GM23338 (cell line): ENCODE data around the gene HHAT. TPM values are rescaled to one million over a fixed set of nuclear protein-coding genes. Genes with fewer than 3 reads are reported as not detected.
A peak's percentile ranks its signal among the peaks of the same experiment; 100 is the strongest.

Experiments
- ATAC-seq: fragments of 200-7000 bp; cut with Tn5 transposase; 3 replicates; pipeline ENCODE4 v1.9.1; 2020
- DNase-seq: peaks from one replicate; pipeline ENCODE4 v3.0.0-alpha.2; 2015; ENCODE audit warnings: low spot score
- H2AFZ ChIP-seq: fragments of 200-600 bp; sonication (generic); 2 replicates; pipeline ENCODE4 v1.8.0; 2016; ENCODE audit warnings: antibody characterized with exemption, mild to moderate bottlenecking, moderate library complexity
- H3F3A ChIP-seq: fragments of 200-600 bp; sonication (generic); replicated peaks from 2 replicates; pipeline ENCODE4 v1.8.0; 2017; ENCODE audit warnings: antibody characterized with exemption, mixed run types, low read depth
- H3K27ac ChIP-seq: fragments of 200-600 bp; sonication (generic); 2 replicates; pipeline ENCODE4 v1.6.1; 2016; ENCODE audit warnings: low read depth
- H3K27me3 ChIP-seq: fragments of 200-600 bp; sonication (generic); 2 replicates; pipeline ENCODE4 v1.8.0; 2016; ENCODE audit warnings: mild to moderate bottlenecking, mixed run types, moderate library complexity; ENCODE audit not compliant: insufficient read depth
- H3K36me3 ChIP-seq: fragments of 200-600 bp; sonication (generic); 2 replicates; pipeline ENCODE4 v1.8.0; 2016; ENCODE audit warnings: mild to moderate bottlenecking; ENCODE audit not compliant: insufficient read depth
- H3K4me1 ChIP-seq: fragments of 200-600 bp; sonication (generic); 2 replicates; pipeline ENCODE4 v1.8.0; 2016; ENCODE audit warnings: mild to moderate bottlenecking, moderate library complexity; ENCODE audit not compliant: insufficient read depth
- H3K4me2 ChIP-seq: fragments of 200-600 bp; sonication (generic); 2 replicates; pipeline ENCODE4 v1.7.1; 2017; ENCODE audit warnings: mixed run types
- H3K4me3 ChIP-seq: fragments of 200-600 bp; sonication (generic); 2 replicates; pipeline ENCODE4 v1.6.1; 2016; ENCODE audit warnings: mixed run types
- H3K79me2 ChIP-seq: fragments of 200-600 bp; sonication (generic); replicated peaks from 2 replicates; pipeline ENCODE4 v1.8.0; 2017; ENCODE audit warnings: mild to moderate bottlenecking; ENCODE audit not compliant: insufficient read depth
- H3K9me2 ChIP-seq: fragments of 200-600 bp; sonication (generic); 2 replicates; pipeline ENCODE4 v1.8.0; 2017; ENCODE audit not compliant: insufficient read depth
- H4K20me1 ChIP-seq: fragments of 200-600 bp; sonication (generic); replicated peaks from 2 replicates; pipeline ENCODE4 v1.8.0; 2017; ENCODE audit warnings: mild to moderate bottlenecking; ENCODE audit not compliant: insufficient read depth
- H3K27ac Mint-ChIP-seq: 2 replicates; pipeline ENCODE4 v1.8.0; 2020; ENCODE audit warnings: inconsistent platforms, mild to moderate bottlenecking, moderate library complexity, mixed read lengths
- H3K27me3 Mint-ChIP-seq: 3 replicates; pipeline ENCODE4 v1.8.0; 2022; ENCODE audit warnings: low read depth, mild to moderate bottlenecking, moderate library complexity, mixed read lengths, inconsistent platforms; ENCODE audit not compliant: insufficient read depth, poor library complexity
- H3K36me3 Mint-ChIP-seq: 3 replicates; pipeline ENCODE4 v1.8.0; 2021; ENCODE audit warnings: low read depth, mild to moderate bottlenecking, inconsistent platforms, moderate library complexity, mixed read lengths
- H3K4me1 Mint-ChIP-seq: 3 replicates; pipeline ENCODE4 v1.8.0; 2020; ENCODE audit warnings: mild to moderate bottlenecking, inconsistent platforms, mixed read lengths
- H3K4me3 Mint-ChIP-seq: 3 replicates; pipeline ENCODE4 v1.8.0; 2021; ENCODE audit warnings: moderate library complexity, mild to moderate bottlenecking, inconsistent platforms, mixed read lengths
- H3K9me3 Mint-ChIP-seq: 3 replicates; pipeline ENCODE4 v1.8.0; 2020; ENCODE audit warnings: moderate library complexity, mild to moderate bottlenecking, inconsistent platforms, mixed read lengths
- CREB1 ChIP-seq: fragments of 250-450 bp; sonication (Bioruptor Pico); IDR thresholded peaks from 2 replicates; pipeline ENCODE4 v1.5.0; 2020; ENCODE audit warnings: low read depth, mild to moderate bottlenecking, moderate library complexity
- ETS1 ChIP-seq: IDR thresholded peaks from 2 replicates; pipeline ENCODE4 v1.6.1; 2016; ENCODE audit warnings: antibody characterized with exemption
- EZH2 ChIP-seq: fragments of 200-600 bp; sonication (generic); IDR thresholded peaks from one replicate; pipeline ENCODE4 v1.8.0; 2017; ENCODE audit warnings: antibody characterized with exemption, mild to moderate bottlenecking, low read depth; ENCODE audit not compliant: unreplicated experiment
- EZH2phosphoT487 ChIP-seq: fragments of 200-600 bp; sonication (generic); IDR thresholded peaks from one replicate; pipeline ENCODE4 v1.8.1; 2018; ENCODE audit warnings: antibody characterized with exemption; ENCODE audit not compliant: unreplicated experiment
- JUNB ChIP-seq: IDR thresholded peaks from one replicate; pipeline ENCODE4 v1.6.1; 2016; ENCODE audit warnings: antibody characterized with exemption; ENCODE audit not compliant: unreplicated experiment
- NANOG ChIP-seq: IDR thresholded peaks from 2 replicates; pipeline ENCODE4 v1.6.1; 2016; ENCODE audit warnings: antibody characterized with exemption, borderline replicate concordance
- POLR2AphosphoS5 ChIP-seq: IDR thresholded peaks from 2 replicates; pipeline ENCODE4 v1.6.1; 2016; ENCODE audit warnings: antibody characterized with exemption, low read depth
- REST ChIP-seq: IDR thresholded peaks from one replicate; pipeline ENCODE4 v1.6.1; 2018; ENCODE audit warnings: antibody characterized with exemption; ENCODE audit not compliant: unreplicated experiment
- STAT1 ChIP-seq: IDR thresholded peaks from one replicate; pipeline ENCODE4 v1.6.1; 2016; ENCODE audit warnings: antibody characterized with exemption; ENCODE audit not compliant: unreplicated experiment
- ZNF114 ChIP-seq: fragments of 250-450 bp; sonication (Bioruptor Pico); IDR thresholded peaks from 2 replicates; pipeline ENCODE4 v1.5.0; 2020; ENCODE audit warnings: mild to moderate bottlenecking, moderate library complexity
- ZNF331 ChIP-seq: fragments of 250-450 bp; sonication (Bioruptor Pico); IDR thresholded peaks from 2 replicates; pipeline ENCODE4 v1.5.0; 2020; ENCODE audit warnings: low read depth, mild to moderate bottlenecking, moderate library complexity
- long read RNA-seq: library from polyadenylated mRNA; unstranded; transcript quantifications from one replicate; pipeline ENCODE4 v2.0.0, GENCODE V29; 2020; ENCODE audit not compliant: unreplicated experiment
- polyA plus RNA-seq: library from polyadenylated mRNA; unstranded; fragments of >200 nt; fragmentation: Nextera tagmentation; extraction: Ambion mirVana; gene quantifications from 2 replicates; pipeline ENCODE4 v1.2.1, GENCODE V29; 2016
- total RNA-seq: library from RNA; depleted of rRNA; stranded (reverse); fragments of >200 nt; shearing (Covaris generic); gene quantifications from 2 replicates; pipeline ENCODE4 v1.2.3, GENCODE V29; 2014; rRNA removed
- TF ChIP-seq, protein P1 (sequence below): fragments of 250-450 bp; sonication (Bioruptor Pico); IDR thresholded peaks from 2 replicates; pipeline ENCODE4 v1.5.0; 2020; ENCODE audit warnings: mild to moderate bottlenecking, moderate library complexity
- TF ChIP-seq, protein P2 (sequence below), 2 experiments: fragments of 200-600 bp in 1 of 2; sonication (generic) in 1 of 2; conservative IDR thresholded peaks; 2 replicates each; pipeline versions ENCODE4 v1.5.1 to v1.6.1; 2016 to 2017; ENCODE audit warnings: antibody characterized with exemption in 2 of 2, low read depth in 2 of 2, mild to moderate bottlenecking in 2 of 2, moderate library complexity in 1 of 2

The HHAT gene
- total RNA-seq (0.54 and 0.66 TPM in 2 replicates), polyA plus RNA-seq (0.11 and 0.17 TPM in 2 replicates)
- long read RNA-seq: 0 reads

GRCh38 chr1:210328746-210329503 lies at the start of gene HHAT:
Gene HHAT, plus strand, starts transcription at chr1:210328902. Its CDS starts 20,074 bp downstream, at chr1:210348976.
- no peaks in the 10 kb centered on the region for H3K36me3 Mint-ChIP-seq
- no peaks in the 10 kb centered on the region for H3K9me2 ChIP-seq

More at GRCh38 chr1:210328746-210329503, at the start of gene HHAT:
- peaks cover 9% of the 10 kb centered on the region; the same call in 2 of the 3 replicates for H3K9me3 Mint-ChIP-seq
- ATAC-seq (peak; percentile 94), DNase-seq (peak; percentile 82)
- TF ChIP-seq ZNF331: no peak
- TF ChIP-seq REST: no peak
- peak; percentile 21 for TF ChIP-seq EZH2
- TF ChIP-seq, protein P1, sequence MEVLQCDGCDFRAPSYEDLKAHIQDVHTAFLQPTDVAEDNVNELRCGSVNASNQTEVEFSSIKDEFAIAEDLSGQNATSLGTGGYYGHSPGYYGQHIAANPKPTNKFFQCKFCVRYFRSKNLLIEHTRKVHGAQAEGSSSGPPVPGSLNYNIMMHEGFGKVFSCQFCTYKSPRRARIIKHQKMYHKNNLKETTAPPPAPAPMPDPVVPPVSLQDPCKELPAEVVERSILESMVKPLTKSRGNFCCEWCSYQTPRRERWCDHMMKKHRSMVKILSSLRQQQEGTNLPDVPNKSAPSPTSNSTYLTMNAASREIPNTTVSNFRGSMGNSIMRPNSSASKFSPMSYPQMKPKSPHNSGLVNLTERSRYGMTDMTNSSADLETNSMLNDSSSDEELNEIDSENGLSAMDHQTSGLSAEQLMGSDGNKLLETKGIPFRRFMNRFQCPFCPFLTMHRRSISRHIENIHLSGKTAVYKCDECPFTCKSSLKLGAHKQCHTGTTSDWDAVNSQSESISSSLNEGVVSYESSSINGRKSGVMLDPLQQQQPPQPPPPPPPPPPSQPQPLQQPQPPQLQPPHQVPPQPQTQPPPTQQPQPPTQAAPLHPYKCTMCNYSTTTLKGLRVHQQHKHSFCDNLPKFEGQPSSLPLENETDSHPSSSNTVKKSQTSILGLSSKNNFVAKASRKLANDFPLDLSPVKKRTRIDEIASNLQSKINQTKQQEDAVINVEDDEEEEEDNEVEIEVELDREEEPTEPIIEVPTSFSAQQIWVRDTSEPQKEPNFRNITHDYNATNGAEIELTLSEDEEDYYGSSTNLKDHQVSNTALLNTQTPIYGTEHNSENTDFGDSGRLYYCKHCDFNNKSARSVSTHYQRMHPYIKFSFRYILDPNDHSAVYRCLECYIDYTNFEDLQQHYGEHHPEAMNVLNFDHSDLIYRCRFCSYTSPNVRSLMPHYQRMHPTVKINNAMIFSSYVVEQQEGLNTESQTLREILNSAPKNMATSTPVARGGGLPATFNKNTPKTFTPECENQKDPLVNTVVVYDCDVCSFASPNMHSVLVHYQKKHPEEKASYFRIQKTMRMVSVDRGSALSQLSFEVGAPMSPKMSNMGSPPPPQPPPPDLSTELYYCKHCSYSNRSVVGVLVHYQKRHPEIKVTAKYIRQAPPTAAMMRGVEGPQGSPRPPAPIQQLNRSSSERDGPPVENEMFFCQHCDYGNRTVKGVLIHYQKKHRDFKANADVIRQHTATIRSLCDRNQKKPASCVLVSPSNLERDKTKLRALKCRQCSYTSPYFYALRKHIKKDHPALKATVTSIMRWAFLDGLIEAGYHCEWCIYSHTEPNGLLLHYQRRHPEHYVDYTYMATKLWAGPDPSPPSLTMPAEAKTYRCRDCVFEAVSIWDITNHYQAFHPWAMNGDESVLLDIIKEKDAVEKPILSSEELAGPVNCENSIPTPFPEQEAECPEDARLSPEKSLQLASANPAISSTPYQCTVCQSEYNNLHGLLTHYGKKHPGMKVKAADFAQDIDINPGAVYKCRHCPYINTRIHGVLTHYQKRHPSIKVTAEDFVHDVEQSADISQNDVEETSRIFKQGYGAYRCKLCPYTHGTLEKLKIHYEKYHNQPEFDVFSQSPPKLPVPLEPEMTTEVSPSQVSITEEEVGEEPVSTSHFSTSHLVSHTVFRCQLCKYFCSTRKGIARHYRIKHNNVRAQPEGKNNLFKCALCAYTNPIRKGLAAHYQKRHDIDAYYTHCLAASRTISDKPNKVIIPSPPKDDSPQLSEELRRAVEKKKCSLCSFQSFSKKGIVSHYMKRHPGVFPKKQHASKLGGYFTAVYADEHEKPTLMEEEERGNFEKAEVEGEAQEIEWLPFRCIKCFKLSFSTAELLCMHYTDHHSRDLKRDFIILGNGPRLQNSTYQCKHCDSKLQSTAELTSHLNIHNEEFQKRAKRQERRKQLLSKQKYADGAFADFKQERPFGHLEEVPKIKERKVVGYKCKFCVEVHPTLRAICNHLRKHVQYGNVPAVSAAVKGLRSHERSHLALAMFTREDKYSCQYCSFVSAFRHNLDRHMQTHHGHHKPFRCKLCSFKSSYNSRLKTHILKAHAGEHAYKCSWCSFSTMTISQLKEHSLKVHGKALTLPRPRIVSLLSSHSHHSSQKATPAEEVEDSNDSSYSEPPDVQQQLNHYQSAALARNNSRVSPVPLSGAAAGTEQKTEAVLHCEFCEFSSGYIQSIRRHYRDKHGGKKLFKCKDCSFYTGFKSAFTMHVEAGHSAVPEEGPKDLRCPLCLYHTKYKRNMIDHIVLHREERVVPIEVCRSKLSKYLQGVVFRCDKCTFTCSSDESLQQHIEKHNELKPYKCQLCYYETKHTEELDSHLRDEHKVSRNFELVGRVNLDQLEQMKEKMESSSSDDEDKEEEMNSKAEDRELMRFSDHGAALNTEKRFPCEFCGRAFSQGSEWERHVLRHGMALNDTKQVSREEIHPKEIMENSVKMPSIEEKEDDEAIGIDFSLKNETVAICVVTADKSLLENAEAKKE: no peak
- TF ChIP-seq STAT1: no peak
- TF ChIP-seq, protein P2, sequence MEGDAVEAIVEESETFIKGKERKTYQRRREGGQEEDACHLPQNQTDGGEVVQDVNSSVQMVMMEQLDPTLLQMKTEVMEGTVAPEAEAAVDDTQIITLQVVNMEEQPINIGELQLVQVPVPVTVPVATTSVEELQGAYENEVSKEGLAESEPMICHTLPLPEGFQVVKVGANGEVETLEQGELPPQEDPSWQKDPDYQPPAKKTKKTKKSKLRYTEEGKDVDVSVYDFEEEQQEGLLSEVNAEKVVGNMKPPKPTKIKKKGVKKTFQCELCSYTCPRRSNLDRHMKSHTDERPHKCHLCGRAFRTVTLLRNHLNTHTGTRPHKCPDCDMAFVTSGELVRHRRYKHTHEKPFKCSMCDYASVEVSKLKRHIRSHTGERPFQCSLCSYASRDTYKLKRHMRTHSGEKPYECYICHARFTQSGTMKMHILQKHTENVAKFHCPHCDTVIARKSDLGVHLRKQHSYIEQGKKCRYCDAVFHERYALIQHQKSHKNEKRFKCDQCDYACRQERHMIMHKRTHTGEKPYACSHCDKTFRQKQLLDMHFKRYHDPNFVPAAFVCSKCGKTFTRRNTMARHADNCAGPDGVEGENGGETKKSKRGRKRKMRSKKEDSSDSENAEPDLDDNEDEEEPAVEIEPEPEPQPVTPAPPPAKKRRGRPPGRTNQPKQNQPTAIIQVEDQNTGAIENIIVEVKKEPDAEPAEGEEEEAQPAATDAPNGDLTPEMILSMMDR (conservative IDR thresholded peaks at IDR 0.05; ENCODE audit: low read depth in 2 of 2): 0 out of 4 replicates have a peak, but pooled peaks of 1 of the 2 experiments have one; percentile 1
- no peak for TF ChIP-seq ETS1
- no peak for TF ChIP-seq NANOG
- no peak for TF ChIP-seq JUNB
- no peak for TF ChIP-seq ZNF114 (CRISPR knock-in tag)
- TF ChIP-seq EZH2phosphoT487: no peak
- no peak for TF ChIP-seq CREB1 (CRISPR knock-in tag)
- TF ChIP-seq POLR2AphosphoS5: peak; percentile 70
- H3K4me3 Mint-ChIP-seq: peak within 1 kb of the TSS; percentile 93
- H3K4me1 Mint-ChIP-seq: peaks cover 7% of the 10 kb centered on the region; the same call in 2 of the 3 replicates
- Histone ChIP-seq H3K79me2 (no peaks in the 10 kb centered on the region), H3K36me3 (no peaks in the 10 kb centered on the region), H3K4me3 (peak within 1 kb of the TSS; percentile 77), H3K27me3 (peaks cover 84% of the 10 kb centered on the region), H4K20me1 (no peaks in the 10 kb centered on the region), H3K27ac (no peak within 1 kb of the TSS), H2AFZ (peak within 1 kb of the TSS; percentile 100), H3F3A (0 out of 2 replicates have a peak, but pooled peaks cover 7% of the 10 kb centered on the region), H3K4me2 (peak within 1 kb of the TSS; percentile 93), H3K4me1 (peaks cover 7% of the 10 kb centered on the region; the same call in 1 of the 2 replicates)
- no peak within 1 kb of the TSS for H3K27ac Mint-ChIP-seq
- peaks cover 63% of the 10 kb centered on the region for H3K27me3 Mint-ChIP-seq
